GM23338 (cell line): ENCODE data around the gene MPP3. TPM values are rescaled to one million over a fixed set of nuclear protein-coding genes. Genes with fewer than 3 reads are reported as not detected.

Experiments used
- ATAC-seq: fragments of 200-7000 bp; cut with Tn5 transposase; 3 replicates; pipeline ENCODE4 v1.9.1; 2020
- DNase-seq: peaks from one replicate; pipeline ENCODE4 v3.0.0-alpha.2; 2015; ENCODE audit warnings: low spot score
- H2AFZ ChIP-seq: fragments of 200-600 bp; sonication (generic); 2 replicates; pipeline ENCODE4 v1.8.0; 2016; ENCODE audit warnings: antibody characterized with exemption, mild to moderate bottlenecking, moderate library complexity
- H3F3A ChIP-seq: fragments of 200-600 bp; sonication (generic); replicated peaks from 2 replicates; pipeline ENCODE4 v1.8.0; 2017; ENCODE audit warnings: antibody characterized with exemption, mixed run types, low read depth
- H3K27ac ChIP-seq: fragments of 200-600 bp; sonication (generic); 2 replicates; pipeline ENCODE4 v1.6.1; 2016; ENCODE audit warnings: low read depth
- H3K27me3 ChIP-seq: fragments of 200-600 bp; sonication (generic); 2 replicates; pipeline ENCODE4 v1.8.0; 2016; ENCODE audit warnings: mild to moderate bottlenecking, mixed run types, moderate library complexity; ENCODE audit not compliant: insufficient read depth
- H3K36me3 ChIP-seq: fragments of 200-600 bp; sonication (generic); 2 replicates; pipeline ENCODE4 v1.8.0; 2016; ENCODE audit warnings: mild to moderate bottlenecking; ENCODE audit not compliant: insufficient read depth
- H3K4me1 ChIP-seq: fragments of 200-600 bp; sonication (generic); 2 replicates; pipeline ENCODE4 v1.8.0; 2016; ENCODE audit warnings: mild to moderate bottlenecking, moderate library complexity; ENCODE audit not compliant: insufficient read depth
- H3K4me2 ChIP-seq: fragments of 200-600 bp; sonication (generic); 2 replicates; pipeline ENCODE4 v1.7.1; 2017; ENCODE audit warnings: mixed run types
- H3K4me3 ChIP-seq: fragments of 200-600 bp; sonication (generic); 2 replicates; pipeline ENCODE4 v1.6.1; 2016; ENCODE audit warnings: mixed run types
- H3K79me2 ChIP-seq: fragments of 200-600 bp; sonication (generic); replicated peaks from 2 replicates; pipeline ENCODE4 v1.8.0; 2017; ENCODE audit warnings: mild to moderate bottlenecking; ENCODE audit not compliant: insufficient read depth
- H3K9me2 ChIP-seq: fragments of 200-600 bp; sonication (generic); 2 replicates; pipeline ENCODE4 v1.8.0; 2017; ENCODE audit not compliant: insufficient read depth
- H4K20me1 ChIP-seq: fragments of 200-600 bp; sonication (generic); replicated peaks from 2 replicates; pipeline ENCODE4 v1.8.0; 2017; ENCODE audit warnings: mild to moderate bottlenecking; ENCODE audit not compliant: insufficient read depth
- H3K27ac Mint-ChIP-seq: 2 replicates; pipeline ENCODE4 v1.8.0; 2020; ENCODE audit warnings: inconsistent platforms, mild to moderate bottlenecking, moderate library complexity, mixed read lengths
- H3K27me3 Mint-ChIP-seq: 3 replicates; pipeline ENCODE4 v1.8.0; 2022; ENCODE audit warnings: low read depth, mild to moderate bottlenecking, moderate library complexity, mixed read lengths, inconsistent platforms; ENCODE audit not compliant: insufficient read depth, poor library complexity
- H3K36me3 Mint-ChIP-seq: 3 replicates; pipeline ENCODE4 v1.8.0; 2021; ENCODE audit warnings: low read depth, mild to moderate bottlenecking, inconsistent platforms, moderate library complexity, mixed read lengths
- H3K4me1 Mint-ChIP-seq: 3 replicates; pipeline ENCODE4 v1.8.0; 2020; ENCODE audit warnings: mild to moderate bottlenecking, inconsistent platforms, mixed read lengths
- H3K4me3 Mint-ChIP-seq: 3 replicates; pipeline ENCODE4 v1.8.0; 2021; ENCODE audit warnings: moderate library complexity, mild to moderate bottlenecking, inconsistent platforms, mixed read lengths
- H3K9me3 Mint-ChIP-seq: 3 replicates; pipeline ENCODE4 v1.8.0; 2020; ENCODE audit warnings: moderate library complexity, mild to moderate bottlenecking, inconsistent platforms, mixed read lengths
- EZH2 ChIP-seq: fragments of 200-600 bp; sonication (generic); IDR thresholded peaks from one replicate; pipeline ENCODE4 v1.8.0; 2017; ENCODE audit warnings: antibody characterized with exemption, mild to moderate bottlenecking, low read depth; ENCODE audit not compliant: unreplicated experiment
- EZH2phosphoT487 ChIP-seq: fragments of 200-600 bp; sonication (generic); IDR thresholded peaks from one replicate; pipeline ENCODE4 v1.8.1; 2018; ENCODE audit warnings: antibody characterized with exemption; ENCODE audit not compliant: unreplicated experiment
- JUNB ChIP-seq: IDR thresholded peaks from one replicate; pipeline ENCODE4 v1.6.1; 2016; ENCODE audit warnings: antibody characterized with exemption; ENCODE audit not compliant: unreplicated experiment
- NANOG ChIP-seq: IDR thresholded peaks from 2 replicates; pipeline ENCODE4 v1.6.1; 2016; ENCODE audit warnings: antibody characterized with exemption, borderline replicate concordance
- STAT1 ChIP-seq: IDR thresholded peaks from one replicate; pipeline ENCODE4 v1.6.1; 2016; ENCODE audit warnings: antibody characterized with exemption; ENCODE audit not compliant: unreplicated experiment
- ZNF114 ChIP-seq: fragments of 250-450 bp; sonication (Bioruptor Pico); IDR thresholded peaks from 2 replicates; pipeline ENCODE4 v1.5.0; 2020; ENCODE audit warnings: mild to moderate bottlenecking, moderate library complexity
- polyA plus RNA-seq: library from polyadenylated mRNA; unstranded; fragments of >200 nt; fragmentation: Nextera tagmentation; extraction: Ambion mirVana; gene quantifications from 2 replicates; pipeline ENCODE4 v1.2.1, GENCODE V29; 2016
- total RNA-seq: library from RNA; depleted of rRNA; stranded (reverse); fragments of >200 nt; shearing (Covaris generic); gene quantifications from 2 replicates; pipeline ENCODE4 v1.2.3, GENCODE V29; 2014
- TF ChIP-seq, protein P1 (sequence below): fragments of 250-450 bp; sonication (Bioruptor Pico); IDR thresholded peaks from 2 replicates; pipeline ENCODE4 v1.5.0; 2020; ENCODE audit warnings: mild to moderate bottlenecking, moderate library complexity
- TF ChIP-seq, protein P2 (sequence below), 2 experiments: fragments of 200-600 bp in 1 of 2; sonication (generic) in 1 of 2; conservative IDR thresholded peaks; 2 replicates each; pipeline versions ENCODE4 v1.5.1 to v1.6.1; 2016 to 2017; ENCODE audit warnings: antibody characterized with exemption in 2 of 2, low read depth in 2 of 2, mild to moderate bottlenecking in 2 of 2, moderate library complexity in 1 of 2
- TF ChIP-seq, protein P3 (sequence below): IDR thresholded peaks from one replicate; pipeline ENCODE4 v1.6.1; 2018; ENCODE audit warnings: antibody characterized with exemption; ENCODE audit not compliant: unreplicated experiment
- TF ChIP-seq, protein P4 (sequence below): IDR thresholded peaks from 2 replicates; pipeline ENCODE4 v1.6.1; 2016; ENCODE audit warnings: antibody characterized with exemption

The MPP3 gene
- total and polyA plus RNA-seq, 2 experiments from 2014 or later: 6.6 to 7.4 TPM

DNA sequence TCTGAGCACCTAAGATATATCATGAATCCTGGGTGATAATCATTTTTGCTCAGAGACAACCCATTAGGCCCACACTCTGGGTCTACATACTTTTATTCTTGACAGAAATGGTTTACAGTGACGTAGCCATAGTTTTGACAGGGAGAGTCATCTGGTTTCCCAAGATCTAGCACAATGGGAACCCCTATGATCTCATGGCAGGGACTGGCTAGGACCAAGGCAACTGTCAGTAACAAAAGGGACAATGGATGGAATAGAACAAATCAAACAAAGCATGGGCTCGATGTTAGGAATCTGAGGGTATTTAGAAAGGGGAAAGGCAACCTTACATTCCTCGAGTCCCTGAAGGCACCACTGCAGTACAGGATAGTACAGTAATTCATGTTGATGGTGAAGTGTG lies 32.2 kb downstream of the MPP3 start (continued):
- TF ChIP-seq, protein P1, sequence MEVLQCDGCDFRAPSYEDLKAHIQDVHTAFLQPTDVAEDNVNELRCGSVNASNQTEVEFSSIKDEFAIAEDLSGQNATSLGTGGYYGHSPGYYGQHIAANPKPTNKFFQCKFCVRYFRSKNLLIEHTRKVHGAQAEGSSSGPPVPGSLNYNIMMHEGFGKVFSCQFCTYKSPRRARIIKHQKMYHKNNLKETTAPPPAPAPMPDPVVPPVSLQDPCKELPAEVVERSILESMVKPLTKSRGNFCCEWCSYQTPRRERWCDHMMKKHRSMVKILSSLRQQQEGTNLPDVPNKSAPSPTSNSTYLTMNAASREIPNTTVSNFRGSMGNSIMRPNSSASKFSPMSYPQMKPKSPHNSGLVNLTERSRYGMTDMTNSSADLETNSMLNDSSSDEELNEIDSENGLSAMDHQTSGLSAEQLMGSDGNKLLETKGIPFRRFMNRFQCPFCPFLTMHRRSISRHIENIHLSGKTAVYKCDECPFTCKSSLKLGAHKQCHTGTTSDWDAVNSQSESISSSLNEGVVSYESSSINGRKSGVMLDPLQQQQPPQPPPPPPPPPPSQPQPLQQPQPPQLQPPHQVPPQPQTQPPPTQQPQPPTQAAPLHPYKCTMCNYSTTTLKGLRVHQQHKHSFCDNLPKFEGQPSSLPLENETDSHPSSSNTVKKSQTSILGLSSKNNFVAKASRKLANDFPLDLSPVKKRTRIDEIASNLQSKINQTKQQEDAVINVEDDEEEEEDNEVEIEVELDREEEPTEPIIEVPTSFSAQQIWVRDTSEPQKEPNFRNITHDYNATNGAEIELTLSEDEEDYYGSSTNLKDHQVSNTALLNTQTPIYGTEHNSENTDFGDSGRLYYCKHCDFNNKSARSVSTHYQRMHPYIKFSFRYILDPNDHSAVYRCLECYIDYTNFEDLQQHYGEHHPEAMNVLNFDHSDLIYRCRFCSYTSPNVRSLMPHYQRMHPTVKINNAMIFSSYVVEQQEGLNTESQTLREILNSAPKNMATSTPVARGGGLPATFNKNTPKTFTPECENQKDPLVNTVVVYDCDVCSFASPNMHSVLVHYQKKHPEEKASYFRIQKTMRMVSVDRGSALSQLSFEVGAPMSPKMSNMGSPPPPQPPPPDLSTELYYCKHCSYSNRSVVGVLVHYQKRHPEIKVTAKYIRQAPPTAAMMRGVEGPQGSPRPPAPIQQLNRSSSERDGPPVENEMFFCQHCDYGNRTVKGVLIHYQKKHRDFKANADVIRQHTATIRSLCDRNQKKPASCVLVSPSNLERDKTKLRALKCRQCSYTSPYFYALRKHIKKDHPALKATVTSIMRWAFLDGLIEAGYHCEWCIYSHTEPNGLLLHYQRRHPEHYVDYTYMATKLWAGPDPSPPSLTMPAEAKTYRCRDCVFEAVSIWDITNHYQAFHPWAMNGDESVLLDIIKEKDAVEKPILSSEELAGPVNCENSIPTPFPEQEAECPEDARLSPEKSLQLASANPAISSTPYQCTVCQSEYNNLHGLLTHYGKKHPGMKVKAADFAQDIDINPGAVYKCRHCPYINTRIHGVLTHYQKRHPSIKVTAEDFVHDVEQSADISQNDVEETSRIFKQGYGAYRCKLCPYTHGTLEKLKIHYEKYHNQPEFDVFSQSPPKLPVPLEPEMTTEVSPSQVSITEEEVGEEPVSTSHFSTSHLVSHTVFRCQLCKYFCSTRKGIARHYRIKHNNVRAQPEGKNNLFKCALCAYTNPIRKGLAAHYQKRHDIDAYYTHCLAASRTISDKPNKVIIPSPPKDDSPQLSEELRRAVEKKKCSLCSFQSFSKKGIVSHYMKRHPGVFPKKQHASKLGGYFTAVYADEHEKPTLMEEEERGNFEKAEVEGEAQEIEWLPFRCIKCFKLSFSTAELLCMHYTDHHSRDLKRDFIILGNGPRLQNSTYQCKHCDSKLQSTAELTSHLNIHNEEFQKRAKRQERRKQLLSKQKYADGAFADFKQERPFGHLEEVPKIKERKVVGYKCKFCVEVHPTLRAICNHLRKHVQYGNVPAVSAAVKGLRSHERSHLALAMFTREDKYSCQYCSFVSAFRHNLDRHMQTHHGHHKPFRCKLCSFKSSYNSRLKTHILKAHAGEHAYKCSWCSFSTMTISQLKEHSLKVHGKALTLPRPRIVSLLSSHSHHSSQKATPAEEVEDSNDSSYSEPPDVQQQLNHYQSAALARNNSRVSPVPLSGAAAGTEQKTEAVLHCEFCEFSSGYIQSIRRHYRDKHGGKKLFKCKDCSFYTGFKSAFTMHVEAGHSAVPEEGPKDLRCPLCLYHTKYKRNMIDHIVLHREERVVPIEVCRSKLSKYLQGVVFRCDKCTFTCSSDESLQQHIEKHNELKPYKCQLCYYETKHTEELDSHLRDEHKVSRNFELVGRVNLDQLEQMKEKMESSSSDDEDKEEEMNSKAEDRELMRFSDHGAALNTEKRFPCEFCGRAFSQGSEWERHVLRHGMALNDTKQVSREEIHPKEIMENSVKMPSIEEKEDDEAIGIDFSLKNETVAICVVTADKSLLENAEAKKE (CRISPR knock-in tag): no peak
- TF ChIP-seq NANOG: no peak
- TF ChIP-seq JUNB: no peak
- TF ChIP-seq, protein P2, sequence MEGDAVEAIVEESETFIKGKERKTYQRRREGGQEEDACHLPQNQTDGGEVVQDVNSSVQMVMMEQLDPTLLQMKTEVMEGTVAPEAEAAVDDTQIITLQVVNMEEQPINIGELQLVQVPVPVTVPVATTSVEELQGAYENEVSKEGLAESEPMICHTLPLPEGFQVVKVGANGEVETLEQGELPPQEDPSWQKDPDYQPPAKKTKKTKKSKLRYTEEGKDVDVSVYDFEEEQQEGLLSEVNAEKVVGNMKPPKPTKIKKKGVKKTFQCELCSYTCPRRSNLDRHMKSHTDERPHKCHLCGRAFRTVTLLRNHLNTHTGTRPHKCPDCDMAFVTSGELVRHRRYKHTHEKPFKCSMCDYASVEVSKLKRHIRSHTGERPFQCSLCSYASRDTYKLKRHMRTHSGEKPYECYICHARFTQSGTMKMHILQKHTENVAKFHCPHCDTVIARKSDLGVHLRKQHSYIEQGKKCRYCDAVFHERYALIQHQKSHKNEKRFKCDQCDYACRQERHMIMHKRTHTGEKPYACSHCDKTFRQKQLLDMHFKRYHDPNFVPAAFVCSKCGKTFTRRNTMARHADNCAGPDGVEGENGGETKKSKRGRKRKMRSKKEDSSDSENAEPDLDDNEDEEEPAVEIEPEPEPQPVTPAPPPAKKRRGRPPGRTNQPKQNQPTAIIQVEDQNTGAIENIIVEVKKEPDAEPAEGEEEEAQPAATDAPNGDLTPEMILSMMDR (conservative IDR thresholded peaks at IDR 0.05; ENCODE audit: low read depth in 2 of 2): no peak
- no peak for TF ChIP-seq ZNF114 (CRISPR knock-in tag)

DNA sequence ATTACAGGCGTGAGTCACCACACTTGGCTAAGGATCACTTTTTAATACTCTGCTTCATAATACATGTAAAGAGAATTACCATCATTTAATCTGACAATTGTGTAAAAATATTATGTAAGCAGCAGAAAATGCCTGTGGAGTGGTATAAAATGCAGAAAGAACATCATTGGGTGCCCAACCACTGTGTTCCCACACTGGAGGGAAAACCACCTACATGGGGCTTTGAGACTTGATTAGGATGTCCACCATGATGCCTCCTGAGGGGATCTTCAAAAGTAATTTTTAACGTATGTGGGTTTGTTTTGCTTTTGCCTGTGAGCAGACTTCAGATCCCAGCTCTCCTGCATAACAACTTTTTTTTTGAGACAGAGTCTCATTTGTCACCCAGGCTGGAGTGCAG lies 33.9 kb downstream of the MPP3 start:
- Histone ChIP-seq H3K36me3 (peaks cover 2% of the 10 kb centered on the region; the same call in 1 of the 2 replicates), H3K4me1 (peaks cover 28% of the 10 kb centered on the region), H3K27ac (no peak overlapping the region), H3K4me3 (no peak overlapping the region), H3F3A (no peaks in the 10 kb centered on the region), H3K79me2 (no peaks in the 10 kb centered on the region), H4K20me1 (no peaks in the 10 kb centered on the region), H3K4me2 (no peak overlapping the region), H3K27me3 (no peaks in the 10 kb centered on the region), H3K9me2 (no peaks in the 10 kb centered on the region), H2AFZ (no peak overlapping the region)
- Mint-ChIP-seq H3K36me3 (peaks cover 19% of the 10 kb centered on the region; the same call in 2 of the 3 replicates), H3K27ac (no peak overlapping the region), H3K9me3 (peaks cover 43% of the 10 kb centered on the region), H3K27me3 (no peaks in the 10 kb centered on the region), H3K4me3 (no peak overlapping the region), H3K4me1 (peaks cover 27% of the 10 kb centered on the region)
- DNase-seq (no peak), ATAC-seq (no peak)
- no peak for TF ChIP-seq EZH2
- TF ChIP-seq, protein P3, sequence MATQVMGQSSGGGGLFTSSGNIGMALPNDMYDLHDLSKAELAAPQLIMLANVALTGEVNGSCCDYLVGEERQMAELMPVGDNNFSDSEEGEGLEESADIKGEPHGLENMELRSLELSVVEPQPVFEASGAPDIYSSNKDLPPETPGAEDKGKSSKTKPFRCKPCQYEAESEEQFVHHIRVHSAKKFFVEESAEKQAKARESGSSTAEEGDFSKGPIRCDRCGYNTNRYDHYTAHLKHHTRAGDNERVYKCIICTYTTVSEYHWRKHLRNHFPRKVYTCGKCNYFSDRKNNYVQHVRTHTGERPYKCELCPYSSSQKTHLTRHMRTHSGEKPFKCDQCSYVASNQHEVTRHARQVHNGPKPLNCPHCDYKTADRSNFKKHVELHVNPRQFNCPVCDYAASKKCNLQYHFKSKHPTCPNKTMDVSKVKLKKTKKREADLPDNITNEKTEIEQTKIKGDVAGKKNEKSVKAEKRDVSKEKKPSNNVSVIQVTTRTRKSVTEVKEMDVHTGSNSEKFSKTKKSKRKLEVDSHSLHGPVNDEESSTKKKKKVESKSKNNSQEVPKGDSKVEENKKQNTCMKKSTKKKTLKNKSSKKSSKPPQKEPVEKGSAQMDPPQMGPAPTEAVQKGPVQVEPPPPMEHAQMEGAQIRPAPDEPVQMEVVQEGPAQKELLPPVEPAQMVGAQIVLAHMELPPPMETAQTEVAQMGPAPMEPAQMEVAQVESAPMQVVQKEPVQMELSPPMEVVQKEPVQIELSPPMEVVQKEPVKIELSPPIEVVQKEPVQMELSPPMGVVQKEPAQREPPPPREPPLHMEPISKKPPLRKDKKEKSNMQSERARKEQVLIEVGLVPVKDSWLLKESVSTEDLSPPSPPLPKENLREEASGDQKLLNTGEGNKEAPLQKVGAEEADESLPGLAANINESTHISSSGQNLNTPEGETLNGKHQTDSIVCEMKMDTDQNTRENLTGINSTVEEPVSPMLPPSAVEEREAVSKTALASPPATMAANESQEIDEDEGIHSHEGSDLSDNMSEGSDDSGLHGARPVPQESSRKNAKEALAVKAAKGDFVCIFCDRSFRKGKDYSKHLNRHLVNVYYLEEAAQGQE: no peak
- no peak for TF ChIP-seq EZH2phosphoT487
- TF ChIP-seq STAT1: no peak
- TF ChIP-seq, protein P4, sequence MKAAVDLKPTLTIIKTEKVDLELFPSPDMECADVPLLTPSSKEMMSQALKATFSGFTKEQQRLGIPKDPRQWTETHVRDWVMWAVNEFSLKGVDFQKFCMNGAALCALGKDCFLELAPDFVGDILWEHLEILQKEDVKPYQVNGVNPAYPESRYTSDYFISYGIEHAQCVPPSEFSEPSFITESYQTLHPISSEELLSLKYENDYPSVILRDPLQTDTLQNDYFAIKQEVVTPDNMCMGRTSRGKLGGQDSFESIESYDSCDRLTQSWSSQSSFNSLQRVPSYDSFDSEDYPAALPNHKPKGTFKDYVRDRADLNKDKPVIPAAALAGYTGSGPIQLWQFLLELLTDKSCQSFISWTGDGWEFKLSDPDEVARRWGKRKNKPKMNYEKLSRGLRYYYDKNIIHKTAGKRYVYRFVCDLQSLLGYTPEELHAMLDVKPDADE: no peak
